Measurements from ENCODE around the gene H2BK1.

GRCh38 chr7:151168787-151169162, 41.5 kb downstream of the H2BK1 start:
- TF ChIP-seq EZH2 (IDR thresholded peaks at IDR 0.05; ENCODE audit: low read length, missing control alignments): no peak
- TF ChIP-seq CTCF (conservative IDR thresholded peaks at IDR 0.05 in 1 of 2, IDR thresholded peaks at IDR 0.05 in 1 of 2; ENCODE audit: low read depth in 1 of 2, low read length in 2 of 2): no peak

All from fibroblast of lung (primary cell).